ENCODE results near the gene DOK4.
"Not testable (repeated sequence)": the region's sequence is repeated elsewhere in the genome, so short reads cannot be mapped to it uniquely, and the experiment has no call there.

Gene DOK4

GRCh38 chr16:57439947-57440346, 46.3 kb downstream of the DOK4 start:
- not testable (repeated sequence) for DNase-seq

- no peak for DNase-seq
These were observed 50.5 kb downstream of the DOK4 start for GRCh38 chr16:57435838-57436237.

GRCh38 chr16:57434003-57434402, 52.3 kb downstream of the DOK4 start:
- no peak for DNase-seq

GRCh38 chr16:57432989-57433388, 53.3 kb downstream of the DOK4 start:
- DNase-seq, result no peak

- DNase-seq, result no peak
These were observed 53.8 kb downstream of the DOK4 start for GRCh38 chr16:57432505-57432904.

- no peak for DNase-seq
These were observed 55.3 kb downstream of the DOK4 start for GRCh38 chr16:57430955-57431354.

GRCh38 chr16:57427824-57428223, 58.5 kb downstream of the DOK4 start:
- DNase-seq, result no peak

GRCh38 chr16:57427307-57427706, 59.0 kb downstream of the DOK4 start:
- no peak for DNase-seq

GRCh38 chr16:57426356-57426755, 59.9 kb downstream of the DOK4 start:
- no peak for DNase-seq

- no peak for DNase-seq
These were observed 61.7 kb downstream of the DOK4 start for GRCh38 chr16:57424583-57424982.

GRCh38 chr16:57423152-57423551, 63.1 kb downstream of the DOK4 start:
- DNase-seq, result no peak

GRCh38 chr16:57422026-57422944, 64.0 kb downstream of the DOK4 start:
- no peak for DNase-seq
